H1 (cell line): ENCODE measurements around the gene ACAD11. TPM values are rescaled to one million over a fixed set of nuclear protein-coding genes. Genes with fewer than 3 reads are reported as not detected.
A peak's percentile ranks its signal among the peaks of the same experiment; 100 is the strongest.

Source experiments
- CTCF ChIA-PET: fragments of 300-600 bp; sonication (Branson Sonifier 250); formaldehyde crosslinking; loops from one replicate; lab custom pipeline; 2021; ENCODE audit not compliant: partially characterized antibody; lab: Charles Lee
- POLR2A ChIA-PET: fragments of 300-600 bp; sonication (Branson Sonifier 250); formaldehyde crosslinking; loops from one replicate; lab custom pipeline; 2021; ENCODE audit warnings: inconsistent platforms; ENCODE audit not compliant: partially characterized antibody; lab: Charles Lee
- DNase-seq, 2 experiments: peaks; one replicate each; pipeline versions ENCODE4 v3.0.0 to v3.0.0-alpha.2; 2010 to 2022; ENCODE audit warnings: low spot score in 2 of 2, low read depth in 1 of 2, mixed read lengths in 1 of 2
- FAIRE-seq: peaks from 2 replicates; lab custom pipeline; 2011; peaks lifted over from hg19 to GRCh38; lab: Jason Lieb, UNC
- H2AFZ ChIP-seq: 2 replicates; pipeline ENCODE4 v1.8.1; 2012; ENCODE audit warnings: low read length, inconsistent platforms
- H2AK5ac ChIP-seq: 2 replicates; pipeline ENCODE4 v1.6.1; 2013; ENCODE audit warnings: low read depth, low read length
- H2BK120ac ChIP-seq: replicated peaks from 2 replicates; pipeline ENCODE3; 2013; ENCODE audit warnings: low read depth, low read length, inconsistent platforms
- H2BK12ac ChIP-seq: 2 replicates; pipeline ENCODE4 v1.6.1; 2013; ENCODE audit warnings: low read depth, low read length
- H2BK15ac ChIP-seq: 2 replicates; pipeline ENCODE4 v1.6.1; 2013; ENCODE audit warnings: low read length
- H2BK20ac ChIP-seq: 2 replicates; pipeline ENCODE4 v1.6.1; 2013; ENCODE audit warnings: low read length
- H2BK5ac ChIP-seq: 2 replicates; pipeline ENCODE4 v1.6.1; 2013; ENCODE audit warnings: low read depth, low read length
- H3K14ac ChIP-seq: 2 replicates; pipeline ENCODE4 v1.6.1; 2013; ENCODE audit warnings: inconsistent platforms; ENCODE audit not compliant: insufficient read length
- H3K18ac ChIP-seq: 2 replicates; pipeline ENCODE4 v1.6.1; 2013; ENCODE audit warnings: low read length; ENCODE audit errors: extremely low read depth
- H3K23ac ChIP-seq: 2 replicates; pipeline ENCODE4 v1.6.1; 2013; ENCODE audit warnings: inconsistent platforms; ENCODE audit not compliant: insufficient read length
- H3K23me2 ChIP-seq: 2 replicates; pipeline ENCODE4 v1.6.1; 2013; ENCODE audit warnings: low read depth, low read length
- H3K27ac ChIP-seq: 2 replicates; pipeline ENCODE4 v1.6.1; 2011; ENCODE audit warnings: low read depth, low read length, inconsistent platforms
- H3K27me3 ChIP-seq, 4 experiments: replicated peaks in 1 of 4; 1 replicate in 1 of 4; 2 replicates in 3 of 4; pipeline versions ENCODE4 v1.6.1 to v1.8.1; 2011 to 2013; ENCODE audit warnings: low read length in 3 of 4, mild to moderate bottlenecking in 3 of 4, inconsistent platforms in 2 of 4, mixed read lengths in 2 of 4, moderate library complexity in 1 of 4; ENCODE audit not compliant: control insufficient read depth in 3 of 4, insufficient read depth in 3 of 4; ENCODE audit errors: extremely low read depth in 1 of 4
- H3K36me3 ChIP-seq, 4 experiments: 2 replicates each; pipeline versions ENCODE4 v1.6.1 to v1.8.1; 2011 to 2013; ENCODE audit warnings: mild to moderate bottlenecking in 4 of 4, low read length in 3 of 4, moderate library complexity in 2 of 4, control low read depth in 1 of 4, inconsistent platforms in 1 of 4; ENCODE audit not compliant: insufficient read depth in 4 of 4, control insufficient read depth in 2 of 4
- H3K4ac ChIP-seq: replicated peaks from 2 replicates; pipeline ENCODE3; 2013; ENCODE audit warnings: low read length, low read depth, mixed read lengths, inconsistent platforms; ENCODE audit not compliant: insufficient read length
- H3K4me1 ChIP-seq, 4 experiments: replicated peaks in 1 of 4; 1 replicate in 1 of 4; 2 replicates in 3 of 4; pipeline versions ENCODE4 v1.6.1 to v1.8.1; 2011 to 2013; ENCODE audit warnings: low read length in 3 of 4, inconsistent platforms in 2 of 4, mixed read lengths in 1 of 4; ENCODE audit not compliant: insufficient read depth in 4 of 4, control insufficient read depth in 3 of 4
- H3K4me2 ChIP-seq, 2 experiments: 2 replicates each; pipeline versions ENCODE4 v1.6.1 to v1.8.1; 2011 to 2013; ENCODE audit warnings: low read depth in 2 of 2, low read length in 2 of 2, control low read depth in 1 of 2, inconsistent platforms in 1 of 2, mild to moderate bottlenecking in 1 of 2; ENCODE audit not compliant: insufficient read depth in 1 of 2
- H3K4me3 ChIP-seq, 4 experiments: fragments of 200-600, 300-600 bp in 1 of 4; sonication (generic), shearing (Covaris generic), sonication (Bioruptor Twin) in 1 of 4; 2 replicates each; pipeline versions ENCODE4 v1.5.1 to v1.8.1; 2011 to 2016; ENCODE audit warnings: low read length in 4 of 4, low read depth in 3 of 4, control low read depth in 2 of 4, inconsistent platforms in 2 of 4, mild to moderate bottlenecking in 2 of 4, mixed read lengths in 1 of 4, moderate library complexity in 1 of 4; ENCODE audit not compliant: insufficient read depth in 2 of 4; ENCODE audit errors: extremely low read depth in 1 of 4
- H3K56ac ChIP-seq: replicated peaks from 2 replicates; pipeline ENCODE3; 2013; ENCODE audit warnings: low read depth, mild to moderate bottlenecking, mixed read lengths, low read length, inconsistent platforms; ENCODE audit not compliant: insufficient read length
- H3K79me1 ChIP-seq: 2 replicates; pipeline ENCODE4 v1.6.1; 2013; ENCODE audit warnings: low read depth, low read length, control low read depth
- H3K79me2 ChIP-seq, 2 experiments: 2 replicates each; pipeline versions ENCODE4 v1.6.1 to v1.8.1; 2012 to 2013; ENCODE audit warnings: low read length in 2 of 2, mild to moderate bottlenecking in 2 of 2, inconsistent platforms in 1 of 2; ENCODE audit not compliant: insufficient read depth in 2 of 2, control insufficient read depth in 1 of 2
- H3K9ac ChIP-seq, 4 experiments: replicated peaks in 1 of 4; 1 replicate in 1 of 4; 2 replicates in 3 of 4; pipeline versions ENCODE4 v1.6.1 to v1.8.1; 2011 to 2013; ENCODE audit warnings: low read depth in 3 of 4, low read length in 3 of 4, control low read depth in 2 of 4, mild to moderate bottlenecking in 2 of 4, moderate library complexity in 2 of 4, inconsistent platforms in 1 of 4; ENCODE audit errors: extremely low read depth in 1 of 4
- H3K9me3 ChIP-seq, 2 experiments: 2 replicates each; pipeline versions ENCODE4 v1.6.1 to v1.8.1; 2012 to 2013; ENCODE audit warnings: mild to moderate bottlenecking in 2 of 2, moderate library complexity in 2 of 2, control low read depth in 1 of 2, inconsistent platforms in 1 of 2, low read depth in 1 of 2, low read length in 1 of 2, mixed read lengths in 1 of 2; ENCODE audit not compliant: insufficient read depth in 2 of 2
- H4K20me1 ChIP-seq, 2 experiments: replicated peaks in 1 of 2; 2 replicates each; pipeline versions ENCODE3 to v1.8.1; 2011 to 2013; ENCODE audit warnings: inconsistent platforms in 2 of 2, low read length in 2 of 2, mild to moderate bottlenecking in 1 of 2; ENCODE audit not compliant: insufficient read depth in 2 of 2, control insufficient read depth in 1 of 2
- H4K5ac ChIP-seq: 2 replicates; pipeline ENCODE4 v1.6.1; 2013; ENCODE audit warnings: low read length, low read depth, mixed read lengths, inconsistent platforms; ENCODE audit not compliant: insufficient read length
- H4K8ac ChIP-seq: 2 replicates; pipeline ENCODE4 v1.8.0; 2013; ENCODE audit warnings: mild to moderate bottlenecking, moderate library complexity, low read length, inconsistent platforms; ENCODE audit not compliant: insufficient read depth; ENCODE audit errors: extremely low read depth
- H4K91ac ChIP-seq: replicated peaks from 2 replicates; pipeline ENCODE3; 2013; ENCODE audit warnings: low read length, mixed read lengths, inconsistent platforms; ENCODE audit not compliant: insufficient read length
- FOSL1 ChIP-seq: IDR thresholded peaks from 2 replicates; pipeline ENCODE4 v1.6.1; 2011; ENCODE audit warnings: mild to moderate bottlenecking, low read depth, low read length, moderate library complexity; ENCODE audit not compliant: insufficient read depth
- POLR2A ChIP-seq, 2 experiments: IDR thresholded peaks; 1 replicate in 1 of 2; 2 replicates in 1 of 2; pipeline ENCODE4 v1.6.1; 2011; ENCODE audit warnings: low read depth in 2 of 2, low read length in 2 of 2, mild to moderate bottlenecking in 2 of 2; ENCODE audit errors: control extremely low read depth in 1 of 2
- TAF1 ChIP-seq: IDR thresholded peaks from 2 replicates; pipeline ENCODE4 v1.6.1; 2011; ENCODE audit warnings: mild to moderate bottlenecking, low read depth, low read length
- WGBS, 2 experiments: shearing (Covaris generic) in 1 of 2; methylation state at CpG; one replicate each; pipeline versions ENCODE4 v1.1.6 to v1.1.7; 2013 to 2015; ENCODE audit warnings: low lambda C conversion rate in 2 of 2, mixed read lengths in 2 of 2, inconsistent platforms in 1 of 2, low coverage in 1 of 2, missing lambda C conversion rate in 1 of 2; ENCODE audit not compliant: insufficient replicate concordance in 2 of 2, insufficient coverage in 1 of 2, insufficient read length in 1 of 2; ENCODE audit errors: extremely low coverage in 1 of 2, missing lambda C conversion rate in 1 of 2; 5-methylcytosine and 5-hydroxymethylcytosine counted together
- polyA plus RNA-seq, 7 experiments: library from polyadenylated mRNA; depleted of rRNA in 3 of 7; stranded (reverse) in 5 of 7; unstranded in 2 of 7; fragments of >200 nt in 5 of 7; fragments of 200-250 nt in 2 of 7; gene quantifications; 1 replicate in 5 of 7; 2 replicates in 1 of 7; 4 replicates in 1 of 7; pipeline versions ENCODE4 v1.2.1 to v1.2.3, GENCODE V29; 2011 to 2013; ENCODE audit warnings: missing spikeins in 2 of 7, mixed read lengths in 2 of 7
- total RNA-seq: library from RNA; stranded (reverse); fragmentation: NEBNext Ultra II Directional; extraction: Animal tissue kit (Norgen Biotek cat#: 25700); gene quantifications from 2 replicates; pipeline ENCODE4 v1.2.1, GENCODE V29; 2021

Gene ACAD11
- total and polyA plus RNA-seq, 2 of the 8 experiments (the other 6 are each of a cell fraction or from before 2014, with no cell fraction given) = 5.5 to 11.0 TPM

DNA sequence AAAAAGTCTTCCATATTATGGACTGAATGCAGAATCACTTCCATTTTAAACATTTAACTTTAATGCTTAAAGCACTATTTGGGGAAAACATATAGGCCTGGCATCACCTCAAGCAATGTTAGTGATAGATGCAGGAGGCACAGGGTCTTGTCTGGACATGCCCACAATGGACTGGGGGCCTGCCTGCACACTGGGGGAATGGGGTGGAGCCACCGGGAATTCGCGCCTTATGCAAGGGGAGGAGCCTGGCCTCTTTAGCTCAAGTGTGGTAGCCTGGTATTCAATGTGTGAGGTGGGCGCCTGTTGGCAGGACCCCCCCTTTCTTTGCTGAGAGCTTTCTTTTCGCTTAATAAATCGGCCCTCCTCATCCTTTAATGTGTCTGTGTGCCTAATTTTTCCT lies 32.7 kb downstream of the ACAD11 start:
- H3K9ac ChIP-seq = no peak overlapping the region
- H2AK5ac ChIP-seq = no peak overlapping the region
- no peak overlapping the region for H2AFZ ChIP-seq
- no peak overlapping the region; the same call in 1 of the 2 replicates for H3K18ac ChIP-seq
- DNase-seq (peak in 1 of 2 experiments; percentile 53), FAIRE-seq (no peak)
- no peak overlapping the region for H4K8ac ChIP-seq
- no peak overlapping the region for H4K91ac ChIP-seq
- no peak overlapping the region for H3K56ac ChIP-seq
- no peak overlapping the region for H2BK15ac ChIP-seq
- WGBS, 2 experiments = 74% methylated on average over 6 of the region's 6 CpGs; no CpG with 5 or more reads in 1 of the 2 experiments
- no peak overlapping the region for H3K27ac ChIP-seq
- H3K23me2 ChIP-seq = no peaks in the 10 kb centered on the region
- H3K14ac ChIP-seq = no peak overlapping the region
- peaks cover 0 to 10% (median 0%) of the 10 kb centered on the region in 4 experiments; a peak in 1 of 8 replicates for H3K36me3 ChIP-seq
- CTCF ChIA-PET = interaction anchor here (1.0 to 2.5 kb wide), 5 partner anchors 15 to 100 kb away, joined by 3 to 11 read pairs (median 3); no protein-coding TSS in a partner anchor
- TF ChIP-seq TAF1 = 0 out of 2 replicates have a peak, but pooled peaks have one; percentile 31
- no peak for TF ChIP-seq FOSL1
- TF ChIP-seq POLR2A (IDR thresholded peaks at IDR 0.05; ENCODE audit: control extremely low read depth in 1 of 2, low read depth in 2 of 2, low read length in 2 of 2) = 0 out of 3 replicates have a peak, but pooled peaks of 1 of the 2 experiments have one; percentile 35
- H2BK5ac ChIP-seq = peak overlapping the region; percentile 73; the same call in 1 of the 2 replicates
- no peak overlapping the region for H2BK12ac ChIP-seq
- peak overlapping the region; percentile 68 for H4K5ac ChIP-seq
- no peaks in the 10 kb centered on the region for H3K79me1 ChIP-seq
- no peaks in the 10 kb centered on the region for H3K27me3 ChIP-seq
- no peaks in the 10 kb centered on the region for H3K9me3 ChIP-seq
- H2BK120ac ChIP-seq = no peak overlapping the region
- no peak overlapping the region for H3K23ac ChIP-seq
- H3K4me3 ChIP-seq = no peak overlapping the region
- H3K4me1 ChIP-seq = no peaks in the 10 kb centered on the region; a peak in 1 of 7 replicates
- no peaks in the 10 kb centered on the region for H4K20me1 ChIP-seq
- no peaks in the 10 kb centered on the region for H3K79me2 ChIP-seq
- POLR2A ChIA-PET = interaction anchor here (1.5 kb wide), 1 partner anchor 72 kb away, joined by 4 read pairs; no protein-coding TSS in a partner anchor
- no peak overlapping the region for H3K4ac ChIP-seq
- H2BK20ac ChIP-seq = no peak overlapping the region
- no peak overlapping the region for H3K4me2 ChIP-seq
